Endothelial cell of umbilical vein (primary cell): ENCODE data around the gene AGBL5.

Source experiments
- EZH2 ChIP-seq: IDR thresholded peaks from 2 replicates; pipeline ENCODE4 v1.6.1; 2012; ENCODE audit warnings: borderline replicate concordance, low read depth, mild to moderate bottlenecking, moderate library complexity, low read length, inconsistent platforms; ENCODE audit not compliant: severe bottlenecking
- FOS ChIP-seq: IDR thresholded peaks from 2 replicates; pipeline ENCODE4 v1.6.1; 2011; ENCODE audit warnings: mild to moderate bottlenecking, low read length, moderate library complexity, borderline replicate concordance; ENCODE audit not compliant: insufficient read depth
- GATA2 ChIP-seq: IDR thresholded peaks from 2 replicates; pipeline ENCODE4 v1.7.0; 2011; ENCODE audit warnings: low read depth, mild to moderate bottlenecking, moderate library complexity, mixed read lengths, low read length; ENCODE audit not compliant: insufficient read length, insufficient read depth
- MYC ChIP-seq: IDR thresholded peaks from one replicate; pipeline ENCODE4 v1.6.1; 2011; ENCODE audit warnings: mild to moderate bottlenecking, low read depth, low read length
- POLR2A ChIP-seq: IDR thresholded peaks from 2 replicates; pipeline ENCODE4 v1.6.1; 2012; ENCODE audit warnings: low read depth, mild to moderate bottlenecking, control low read depth, low read length
- POLR2AphosphoS5 ChIP-seq: IDR thresholded peaks from 2 replicates; pipeline ENCODE4 v1.6.1; 2012; ENCODE audit warnings: low read depth, mild to moderate bottlenecking, control low read depth, low read length, moderate library complexity; ENCODE audit not compliant: insufficient read depth
- TF ChIP-seq, protein P1 (sequence below), 2 donors: IDR thresholded peaks; 1 replicate in 1 of 2; 2 replicates in 1 of 2; pipeline ENCODE4 v1.5.1; 2011; ENCODE audit warnings: low read length in 2 of 2, mild to moderate bottlenecking in 2 of 2, moderate library complexity in 2 of 2, control low read depth in 1 of 2, inconsistent platforms in 1 of 2, low read depth in 1 of 2; ENCODE audit not compliant: insufficient read depth in 1 of 2; ENCODE audit errors: extremely low read depth in 1 of 2
- TF ChIP-seq, protein P2 (sequence below): IDR thresholded peaks from 2 replicates; pipeline ENCODE4 v1.6.1; 2011; ENCODE audit not compliant: insufficient read depth, insufficient read length

DNA sequence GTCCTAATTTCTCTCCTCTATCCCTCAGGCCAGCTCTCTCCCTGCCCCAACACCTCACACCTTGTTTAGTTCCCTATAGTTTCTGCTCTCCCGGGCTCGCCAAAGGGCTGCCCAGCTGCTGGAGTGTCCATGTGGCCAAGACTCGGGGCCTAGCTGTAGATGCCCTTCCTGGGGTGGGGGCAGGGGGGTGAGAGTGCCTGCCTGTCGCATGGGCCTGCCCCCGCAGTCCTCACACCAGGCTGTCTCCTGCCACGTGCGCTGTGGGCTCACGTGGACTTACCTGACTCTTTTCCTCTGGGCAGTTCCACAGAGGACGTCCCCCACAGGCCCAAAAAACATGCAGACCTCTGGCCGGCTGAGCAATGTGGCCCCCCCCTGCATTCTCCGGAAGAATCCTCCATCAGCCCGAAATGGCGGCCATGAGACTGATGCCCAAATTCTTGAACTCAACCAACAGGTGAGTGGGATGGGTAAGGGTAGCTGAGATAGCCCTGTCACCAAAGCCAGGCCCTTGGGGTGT is 26.1 kb upstream of the AGBL5 start:
- no peak for TF ChIP-seq POLR2A
- TF ChIP-seq, protein P1, sequence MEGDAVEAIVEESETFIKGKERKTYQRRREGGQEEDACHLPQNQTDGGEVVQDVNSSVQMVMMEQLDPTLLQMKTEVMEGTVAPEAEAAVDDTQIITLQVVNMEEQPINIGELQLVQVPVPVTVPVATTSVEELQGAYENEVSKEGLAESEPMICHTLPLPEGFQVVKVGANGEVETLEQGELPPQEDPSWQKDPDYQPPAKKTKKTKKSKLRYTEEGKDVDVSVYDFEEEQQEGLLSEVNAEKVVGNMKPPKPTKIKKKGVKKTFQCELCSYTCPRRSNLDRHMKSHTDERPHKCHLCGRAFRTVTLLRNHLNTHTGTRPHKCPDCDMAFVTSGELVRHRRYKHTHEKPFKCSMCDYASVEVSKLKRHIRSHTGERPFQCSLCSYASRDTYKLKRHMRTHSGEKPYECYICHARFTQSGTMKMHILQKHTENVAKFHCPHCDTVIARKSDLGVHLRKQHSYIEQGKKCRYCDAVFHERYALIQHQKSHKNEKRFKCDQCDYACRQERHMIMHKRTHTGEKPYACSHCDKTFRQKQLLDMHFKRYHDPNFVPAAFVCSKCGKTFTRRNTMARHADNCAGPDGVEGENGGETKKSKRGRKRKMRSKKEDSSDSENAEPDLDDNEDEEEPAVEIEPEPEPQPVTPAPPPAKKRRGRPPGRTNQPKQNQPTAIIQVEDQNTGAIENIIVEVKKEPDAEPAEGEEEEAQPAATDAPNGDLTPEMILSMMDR (IDR thresholded peaks at IDR 0.05; ENCODE audit: extremely low read depth in 1 of 2, insufficient read depth in 1 of 2, low read depth in 1 of 2, low read length in 2 of 2) = no peak
- TF ChIP-seq, protein P2, sequence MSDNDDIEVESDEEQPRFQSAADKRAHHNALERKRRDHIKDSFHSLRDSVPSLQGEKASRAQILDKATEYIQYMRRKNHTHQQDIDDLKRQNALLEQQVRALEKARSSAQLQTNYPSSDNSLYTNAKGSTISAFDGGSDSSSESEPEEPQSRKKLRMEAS = no peak
- no peak for TF ChIP-seq EZH2
- TF ChIP-seq POLR2AphosphoS5 = no peak
- TF ChIP-seq GATA2 = no peak
- no peak for TF ChIP-seq MYC
- TF ChIP-seq FOS = no peak
